Gastroesophageal sphincter (tissue), 3 donors: ENCODE results near the gene TMEM184A.

Experiments
- EP300 ChIP-seq: sonication (generic); formaldehyde crosslinking; IDR thresholded peaks from one replicate; pipeline ENCODE4 v1.6.1; 2017; ENCODE audit warnings: antibody characterized with exemption, mild to moderate bottlenecking
- POLR2A ChIP-seq, 2 donors: fragments of 450-650 bp; IDR thresholded peaks; one replicate each; pipeline ENCODE4 v1.6.1; 2017; ENCODE audit warnings: antibody characterized with exemption in 2 of 2, mild to moderate bottlenecking in 2 of 2, moderate library complexity in 1 of 2
- TF ChIP-seq, protein P1 (sequence below), 4 experiments: fragments of 200-600 bp in 2 of 4; fragments of 450-650 bp in 2 of 4; sonication (generic) in 1 of 4; IDR thresholded peaks; one replicate each; pipeline ENCODE4 v1.5.1; 2017 to 2019; ENCODE audit warnings: antibody characterized with exemption in 4 of 4, mild to moderate bottlenecking in 2 of 4, moderate library complexity in 2 of 4

GRCh38 chr7:1525409-1525808 is 30.6 kb downstream of the TMEM184A start:
- TF ChIP-seq, protein P1, sequence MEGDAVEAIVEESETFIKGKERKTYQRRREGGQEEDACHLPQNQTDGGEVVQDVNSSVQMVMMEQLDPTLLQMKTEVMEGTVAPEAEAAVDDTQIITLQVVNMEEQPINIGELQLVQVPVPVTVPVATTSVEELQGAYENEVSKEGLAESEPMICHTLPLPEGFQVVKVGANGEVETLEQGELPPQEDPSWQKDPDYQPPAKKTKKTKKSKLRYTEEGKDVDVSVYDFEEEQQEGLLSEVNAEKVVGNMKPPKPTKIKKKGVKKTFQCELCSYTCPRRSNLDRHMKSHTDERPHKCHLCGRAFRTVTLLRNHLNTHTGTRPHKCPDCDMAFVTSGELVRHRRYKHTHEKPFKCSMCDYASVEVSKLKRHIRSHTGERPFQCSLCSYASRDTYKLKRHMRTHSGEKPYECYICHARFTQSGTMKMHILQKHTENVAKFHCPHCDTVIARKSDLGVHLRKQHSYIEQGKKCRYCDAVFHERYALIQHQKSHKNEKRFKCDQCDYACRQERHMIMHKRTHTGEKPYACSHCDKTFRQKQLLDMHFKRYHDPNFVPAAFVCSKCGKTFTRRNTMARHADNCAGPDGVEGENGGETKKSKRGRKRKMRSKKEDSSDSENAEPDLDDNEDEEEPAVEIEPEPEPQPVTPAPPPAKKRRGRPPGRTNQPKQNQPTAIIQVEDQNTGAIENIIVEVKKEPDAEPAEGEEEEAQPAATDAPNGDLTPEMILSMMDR (IDR thresholded peaks at IDR 0.05), result no peak
- TF ChIP-seq POLR2A (IDR thresholded peaks at IDR 0.05) (no peak), EP300 (no peak)
